Stimulated activated CD8-positive, alpha-beta memory T cell treated with anti-CD3 and anti-CD28 coated beads, Interleukin-15, amount 100 ng/mL, for 1 hour (primary cell): Measurements from ENCODE around the gene PRPF6.
A peak's percentile ranks its signal among the peaks of the same experiment; 100 is the strongest.

ENCODE experiments used
- DNase-seq: peaks from one replicate; pipeline ENCODE4 v3.0.0-alpha.2; 2020; ENCODE audit warnings: low read depth

Gene PRPF6

DNA sequence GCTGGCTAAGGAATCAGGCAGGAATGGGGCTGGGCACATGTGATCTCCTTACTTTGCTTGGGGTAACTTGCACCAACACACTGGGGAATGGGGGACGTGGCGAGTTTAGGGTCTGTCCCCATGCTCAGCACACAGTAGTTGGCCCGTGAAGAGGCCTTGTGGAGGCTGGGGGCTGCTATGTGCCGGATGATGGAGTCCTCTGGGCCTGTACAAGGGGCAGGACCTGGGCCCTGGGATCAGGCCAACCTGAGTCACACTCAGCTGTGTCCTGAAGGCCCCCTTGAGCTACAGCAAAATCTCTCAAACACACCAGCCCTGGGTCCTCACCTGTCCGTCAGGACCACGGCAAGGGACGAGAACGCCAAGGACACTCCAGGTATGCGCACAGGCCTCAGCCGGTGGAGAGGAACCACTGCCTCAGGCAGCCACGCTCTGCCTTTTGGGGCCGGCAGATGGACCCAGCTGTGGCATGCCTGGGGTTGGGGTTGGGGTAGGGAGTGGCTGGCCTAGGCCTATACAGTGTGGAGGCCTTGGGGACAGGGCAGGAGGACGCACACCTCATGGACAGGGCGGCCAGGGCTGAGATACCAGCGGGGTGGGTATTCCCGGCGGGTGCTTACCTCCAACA lies 35.8 kb upstream of the PRPF6 start:
- no peak for DNase-seq

DNA sequence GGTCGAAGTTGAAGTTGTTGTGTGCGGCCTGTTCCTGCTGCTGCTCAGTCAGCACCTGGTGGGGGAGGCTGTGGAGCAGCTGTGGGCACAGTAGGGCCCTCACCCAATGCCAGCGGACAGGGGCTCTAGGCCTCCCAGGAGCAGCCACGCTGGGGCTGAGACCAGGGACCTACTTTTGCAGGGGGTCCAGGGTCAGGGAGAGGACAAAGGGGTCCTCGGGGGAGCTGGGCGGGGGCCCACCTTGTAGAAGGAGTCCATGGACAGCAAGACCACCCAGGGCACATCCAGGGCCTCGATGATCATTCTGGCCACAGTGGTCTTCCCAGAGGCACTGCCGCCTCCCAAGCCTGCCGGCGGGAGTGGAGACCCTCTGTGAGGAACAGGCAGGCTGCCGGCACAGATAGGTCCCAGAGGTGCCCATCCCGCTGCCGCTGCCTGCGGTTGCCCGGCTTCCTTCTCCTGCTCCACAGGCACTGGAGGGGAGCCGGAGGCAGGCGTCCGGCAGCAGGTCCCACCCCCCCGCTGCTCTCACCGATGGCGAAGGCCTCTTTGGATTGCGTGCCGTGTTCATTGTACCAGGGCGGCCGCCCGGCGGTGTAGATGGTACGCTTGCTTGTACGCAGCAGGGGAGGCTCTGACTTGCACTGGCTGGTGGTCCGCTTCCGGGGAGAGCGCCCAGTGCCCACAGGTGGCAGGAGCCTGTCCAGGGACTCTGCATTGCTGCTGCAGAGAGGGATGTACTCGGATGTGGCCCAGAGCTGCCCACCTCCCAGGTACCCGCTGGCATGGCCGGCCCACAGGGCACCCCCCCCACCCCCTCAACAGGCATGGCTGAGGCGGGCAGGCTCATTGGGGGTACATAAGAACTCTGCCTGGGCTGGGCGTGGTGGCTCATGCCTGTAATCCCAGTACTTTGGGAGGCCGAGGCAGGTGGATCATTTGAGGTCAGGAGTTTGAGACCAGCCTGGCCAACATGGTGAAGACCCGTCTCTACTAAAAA lies 34.7 kb upstream of the PRPF6 start:
- DNase-seq, result no peak

DNA sequence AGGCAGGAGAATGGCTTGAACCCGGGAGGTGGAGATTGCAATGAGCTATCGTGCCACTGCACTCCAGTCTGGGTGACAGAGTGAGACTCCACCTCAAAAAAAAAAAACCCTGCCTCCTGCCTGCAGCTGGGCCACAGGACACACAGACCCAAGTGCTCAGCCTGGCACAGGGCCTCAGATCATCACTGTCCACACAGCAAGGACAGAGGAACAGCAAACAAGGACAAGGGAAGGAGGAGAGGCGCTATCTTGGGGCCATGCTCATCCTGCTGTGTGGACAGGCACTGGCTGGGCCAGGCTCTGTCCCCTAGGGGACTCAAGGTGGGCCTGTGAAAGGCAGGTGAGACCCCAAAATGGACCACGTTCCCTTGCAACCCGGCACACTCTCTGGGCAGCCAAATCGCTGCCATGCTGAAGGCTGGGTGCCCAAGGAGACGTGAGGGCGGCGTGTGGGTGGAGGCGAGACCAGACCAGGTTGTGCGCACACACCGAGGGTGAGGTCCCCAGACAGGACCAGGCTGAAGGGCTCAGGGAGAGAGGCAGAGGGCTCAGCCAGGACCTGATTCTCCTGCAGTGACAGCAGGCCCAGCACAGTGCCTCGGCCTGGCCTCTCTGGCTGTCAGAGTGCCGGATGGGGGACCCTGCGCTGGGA lies 33.8 kb upstream of the PRPF6 start:
- DNase-seq, result no peak

DNA sequence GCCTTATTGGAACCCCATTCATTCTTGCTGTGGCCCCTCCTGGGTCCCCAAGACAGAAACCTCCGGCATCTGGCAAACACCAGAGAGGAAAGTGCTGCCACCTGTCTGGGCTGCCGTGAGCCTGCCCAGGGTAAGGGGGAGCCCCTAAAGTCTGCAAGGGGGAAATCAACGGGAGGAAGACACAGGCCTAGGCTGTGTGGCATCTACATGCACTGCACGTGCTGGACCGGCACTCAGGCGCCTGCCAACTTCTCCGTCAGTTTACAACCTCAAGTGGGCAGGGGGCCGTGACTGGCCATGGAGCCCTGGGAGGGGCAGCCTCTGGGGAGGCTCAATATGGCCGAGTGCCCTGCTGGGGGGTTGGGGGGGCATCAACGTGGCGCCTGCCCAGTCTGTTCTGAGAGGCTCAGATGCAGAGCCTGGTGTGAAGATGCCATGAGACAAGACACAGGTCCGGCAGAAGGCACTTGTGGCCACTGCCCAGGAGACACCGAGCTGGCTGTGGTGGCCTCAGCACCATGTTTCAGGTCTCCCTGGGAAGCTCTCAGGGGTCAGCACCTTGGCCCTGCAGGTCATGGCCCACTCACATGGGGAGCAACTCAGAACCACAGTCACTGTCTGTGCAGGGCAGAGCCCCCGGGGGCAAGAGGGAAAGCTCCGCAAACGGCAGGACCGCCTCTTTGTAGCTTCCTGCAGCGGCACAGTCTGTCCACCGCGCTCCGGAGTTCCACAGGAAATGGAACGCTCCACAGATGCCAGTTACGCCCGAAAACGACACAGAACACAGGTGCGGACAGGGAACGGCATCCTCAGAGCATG lies 33.1 kb upstream of the PRPF6 start:
- DNase-seq, result no peak

DNA sequence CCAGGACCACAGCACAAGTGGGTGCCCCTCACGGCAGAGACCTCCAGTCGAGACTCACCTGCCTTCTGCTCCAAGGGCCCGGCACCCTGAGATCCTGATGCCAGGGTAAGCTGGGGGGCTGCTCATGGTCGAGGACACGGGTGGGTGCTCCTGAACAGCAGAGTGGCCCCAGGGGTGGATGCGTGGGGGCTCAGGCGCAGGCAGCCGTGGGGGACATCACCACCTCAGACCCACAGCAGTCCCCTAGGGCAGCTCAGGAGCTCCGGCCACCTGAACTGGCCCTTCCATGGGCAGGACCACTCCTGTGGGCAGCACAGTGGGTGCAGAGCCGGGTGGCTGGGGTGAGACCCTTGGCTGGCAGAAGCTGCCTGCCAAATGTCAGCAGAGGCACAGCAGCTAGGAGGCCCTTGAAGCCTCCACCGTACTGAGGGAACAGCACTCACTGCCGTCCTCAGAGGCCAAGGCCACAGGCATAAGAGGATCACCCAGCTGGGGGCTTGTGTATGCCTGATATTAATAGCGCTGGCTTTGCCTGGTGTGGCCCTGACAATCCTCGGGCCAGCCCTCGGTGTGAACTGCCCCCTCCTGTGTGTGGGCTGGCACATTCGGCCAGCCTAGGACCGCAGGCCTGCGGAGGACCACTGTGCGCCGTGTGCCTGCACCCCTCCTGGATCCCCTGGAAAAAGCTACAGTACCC lies 30.1 kb upstream of the PRPF6 start:
- no peak for DNase-seq

DNA sequence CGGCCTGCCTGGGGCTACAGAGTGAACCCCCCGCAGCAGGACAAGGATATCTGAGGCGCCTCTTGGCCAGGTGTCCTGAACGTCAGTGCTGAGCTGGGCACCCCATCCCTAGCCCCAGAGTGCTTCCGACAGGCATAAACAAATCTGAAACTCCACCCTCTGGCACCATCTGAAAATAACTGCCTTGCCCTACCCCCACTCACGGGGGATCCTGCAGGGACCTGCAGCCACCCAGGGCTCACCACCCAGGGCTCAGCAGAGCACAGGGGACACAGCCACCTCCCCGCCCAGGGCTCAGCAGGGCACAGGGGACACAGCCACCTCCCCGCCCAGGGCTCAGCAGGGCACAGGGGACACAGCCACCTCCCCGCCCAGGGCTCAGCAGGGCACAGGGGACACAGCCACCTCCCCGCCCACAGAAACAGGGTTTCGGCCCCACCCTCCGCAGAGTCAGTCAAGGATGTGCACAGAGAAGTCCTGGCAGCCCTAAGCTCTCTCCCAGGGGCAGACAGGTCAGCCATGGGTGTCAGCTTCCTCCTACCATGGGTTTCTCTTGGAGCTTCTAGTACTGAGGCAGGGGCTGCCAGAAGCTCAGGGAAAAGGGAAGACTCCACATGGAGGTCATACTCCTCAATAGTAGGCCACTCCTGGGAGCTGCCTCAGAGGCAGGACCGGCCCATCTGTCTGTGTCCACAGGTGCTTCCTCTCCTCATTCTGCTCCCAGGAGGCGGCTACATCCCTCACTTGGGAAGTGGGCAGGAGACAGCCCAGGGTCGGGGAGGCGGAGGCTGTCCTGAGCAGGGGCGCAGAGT lies 29.3 kb upstream of the PRPF6 start:
- DNase-seq, result no peak

DNA sequence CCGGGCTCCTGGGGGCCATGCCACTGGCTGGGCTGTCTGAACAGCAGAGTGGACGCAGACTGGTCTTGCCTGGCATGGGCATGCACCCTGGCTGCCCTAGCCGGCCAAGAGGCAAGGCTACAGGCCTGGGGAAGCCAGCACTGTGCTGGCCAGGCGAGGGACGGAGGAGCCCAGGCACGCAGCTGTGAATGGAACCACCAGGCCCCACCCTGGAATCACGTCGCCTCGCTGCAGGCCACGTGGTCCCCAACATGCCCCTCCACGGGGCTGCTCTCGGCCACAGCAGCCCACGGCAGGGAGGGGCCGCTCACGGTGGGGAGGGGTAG lies 28.8 kb upstream of the PRPF6 start:
- no peak for DNase-seq

DNA sequence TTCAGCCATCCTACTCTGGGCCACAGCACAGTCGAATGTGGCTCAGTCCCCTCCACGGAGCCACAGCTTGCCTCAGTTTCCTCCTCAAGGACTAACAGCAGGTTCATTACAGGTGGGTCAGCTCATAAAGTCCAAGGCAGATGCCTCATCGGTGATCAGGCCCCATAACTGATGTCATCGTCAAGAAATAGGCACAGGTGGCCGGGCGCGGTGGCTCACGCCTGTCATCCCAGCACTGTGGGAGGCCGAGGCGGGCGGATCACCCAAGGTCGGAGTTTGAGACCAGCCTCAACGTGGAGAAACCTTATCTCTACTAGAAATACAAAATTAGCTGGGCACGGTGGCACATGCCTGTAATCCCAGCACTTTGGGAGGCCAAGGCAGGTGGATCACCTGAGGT lies 28.2 kb upstream of the PRPF6 start:
- DNase-seq, result no peak

DNA sequence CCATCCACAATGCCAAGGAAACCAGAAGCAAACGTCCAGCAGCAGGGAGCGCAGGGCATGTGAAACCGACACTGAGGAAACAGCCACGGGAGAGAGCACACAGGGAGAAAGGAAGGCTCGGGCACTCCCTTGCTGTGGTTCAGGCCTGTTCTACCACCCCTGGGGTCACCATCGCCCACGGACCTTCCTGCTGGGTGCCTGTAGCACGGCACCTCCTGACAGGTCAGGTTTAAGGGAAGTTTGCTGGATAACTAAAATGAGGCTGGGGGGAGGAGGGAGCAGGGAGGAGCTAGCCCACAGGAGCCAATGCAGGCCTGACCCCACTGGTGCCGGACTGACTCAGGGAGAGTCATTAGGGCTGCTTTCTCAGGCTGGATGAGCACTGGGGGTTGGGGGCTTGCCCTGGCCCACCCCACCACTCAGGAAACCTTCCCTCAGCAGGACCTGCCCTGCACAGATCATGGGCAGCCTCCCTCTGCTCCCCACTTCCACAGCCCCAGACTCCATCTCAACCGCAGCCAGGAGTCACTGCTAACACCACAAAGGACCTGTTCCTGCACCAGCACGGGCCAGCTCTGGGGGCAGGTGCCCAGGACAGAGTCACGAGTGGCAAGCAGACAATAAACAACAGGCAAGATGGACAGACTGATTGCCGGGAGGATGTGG lies 27.0 kb upstream of the PRPF6 start:
- no peak for DNase-seq

DNA sequence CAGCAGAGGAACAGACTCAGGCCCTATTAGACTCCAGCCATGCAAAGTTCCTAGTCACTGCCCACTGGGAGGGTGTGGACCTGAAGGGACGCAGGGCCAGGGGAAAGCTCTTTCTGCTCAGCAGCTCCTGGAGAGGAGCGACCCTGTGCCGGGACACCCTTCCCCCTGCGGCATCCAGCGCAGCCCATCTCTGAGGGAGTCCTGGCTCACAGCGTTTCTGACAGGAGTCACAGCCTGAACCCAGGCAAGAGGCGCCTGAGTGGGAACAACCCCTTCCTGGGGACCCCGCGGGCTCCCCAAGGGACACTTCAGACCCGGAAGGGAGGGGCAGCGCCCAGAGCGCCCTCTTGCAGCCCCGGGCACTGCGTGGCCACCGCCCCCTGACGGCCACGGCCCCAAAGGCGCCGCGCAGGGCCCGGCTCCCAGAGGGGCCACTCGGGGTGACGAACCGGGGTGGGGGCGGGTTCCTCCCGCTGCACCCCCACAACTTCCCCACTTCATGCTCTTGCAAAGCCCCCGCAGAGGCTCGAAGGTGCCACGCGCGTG lies 25.6 kb upstream of the PRPF6 start:
- DNase-seq, result no peak

DNA sequence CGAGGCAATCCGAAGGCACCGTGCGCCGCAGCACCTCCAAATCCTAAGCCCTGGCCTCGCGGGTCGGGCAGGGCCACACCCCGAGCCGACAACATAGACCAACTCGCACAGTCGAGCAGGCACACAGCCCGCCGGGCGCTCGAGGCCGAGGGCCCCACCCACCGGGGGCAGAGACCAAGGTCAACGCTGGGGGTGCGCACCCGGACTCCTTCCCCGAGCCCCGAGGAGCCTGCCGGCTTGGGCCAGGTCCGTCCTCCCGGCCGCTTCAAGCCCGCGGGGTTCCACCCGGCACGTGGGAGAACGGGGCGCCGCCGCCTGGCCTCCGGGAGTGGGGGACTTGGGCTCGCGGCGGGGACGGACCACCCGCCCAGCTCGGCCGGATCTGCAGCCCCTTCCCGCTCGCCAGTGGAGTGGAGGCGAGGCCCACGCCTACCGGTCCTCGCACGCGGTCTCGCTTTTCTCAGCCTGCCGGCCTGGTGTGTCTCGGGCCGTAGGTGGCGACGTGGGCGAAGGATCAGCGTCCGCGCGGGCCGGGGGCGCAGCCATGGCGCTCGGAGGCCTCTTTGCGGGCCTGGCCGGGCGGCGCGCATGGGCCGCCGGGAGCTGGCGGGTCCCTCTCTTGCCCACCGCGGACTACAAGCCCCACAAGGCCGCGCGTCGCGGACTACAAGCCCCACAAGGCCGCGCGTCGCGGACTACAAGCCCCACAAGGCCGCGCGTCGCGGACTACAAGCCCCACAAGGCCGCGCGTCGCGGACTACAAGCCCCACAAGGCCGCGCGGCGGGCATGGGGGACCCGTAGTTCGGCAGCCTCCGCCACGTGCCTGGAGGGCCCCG lies 24.9 kb upstream of the PRPF6 start, which contains the start of gene UCKL1:
TSS of gene UCKL1 (minus strand) at position 590 of the 837 bp plus-strand sequence. CDS start at position 546, 44 bp downstream.
- DNase-seq, result peak; percentile 70

DNA sequence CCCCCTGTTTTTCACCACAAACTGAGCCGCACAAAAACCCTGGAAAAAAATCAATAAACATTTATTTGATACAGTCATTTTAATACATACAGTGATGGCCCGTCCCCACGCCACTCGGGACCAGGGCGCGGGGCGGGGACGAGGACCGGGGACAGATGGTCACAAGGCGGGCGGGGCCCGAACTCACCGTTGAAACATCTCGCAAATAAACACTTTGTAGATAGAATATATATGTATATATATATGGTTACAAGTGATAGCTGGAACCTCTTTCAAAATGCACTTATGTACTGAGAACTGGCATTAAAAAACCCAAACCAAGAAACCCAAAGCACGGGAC lies 24.3 kb upstream of the PRPF6 start:
- DNase-seq, result no peak

DNA sequence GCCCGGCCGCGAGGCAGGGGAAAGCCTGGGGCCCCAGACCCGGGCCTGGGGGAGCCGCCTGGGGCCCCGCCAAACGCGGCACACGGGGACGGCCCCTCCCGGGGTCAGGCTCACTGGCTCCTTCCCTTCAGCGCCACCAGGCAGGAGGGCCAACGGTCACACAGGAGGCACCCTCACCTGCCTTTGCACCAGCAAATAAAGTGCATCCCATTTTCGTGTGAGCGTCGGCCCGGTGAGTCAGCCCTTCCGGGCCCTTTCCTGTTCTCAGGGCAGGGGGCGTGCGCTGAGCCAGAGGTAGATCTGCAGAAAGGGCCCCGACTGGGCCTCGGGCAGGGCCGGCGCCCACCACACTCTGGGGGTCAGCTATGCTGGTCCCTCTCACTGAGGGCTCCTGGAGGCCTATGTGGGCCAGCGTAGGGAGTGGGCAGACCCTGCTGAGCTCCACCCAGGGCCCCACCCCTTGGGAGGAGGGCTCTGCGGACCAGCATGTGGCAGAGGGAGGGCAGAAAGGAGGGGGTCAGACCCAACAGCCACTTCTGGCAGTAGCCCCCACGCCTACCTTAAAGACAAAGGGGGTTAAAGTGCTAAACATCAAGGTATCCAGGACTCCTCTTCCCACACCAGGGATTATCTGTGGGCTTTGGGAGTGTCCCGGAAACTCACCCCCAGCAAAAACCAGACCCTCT lies 23.8 kb upstream of the PRPF6 start:
- DNase-seq, result no peak

DNA sequence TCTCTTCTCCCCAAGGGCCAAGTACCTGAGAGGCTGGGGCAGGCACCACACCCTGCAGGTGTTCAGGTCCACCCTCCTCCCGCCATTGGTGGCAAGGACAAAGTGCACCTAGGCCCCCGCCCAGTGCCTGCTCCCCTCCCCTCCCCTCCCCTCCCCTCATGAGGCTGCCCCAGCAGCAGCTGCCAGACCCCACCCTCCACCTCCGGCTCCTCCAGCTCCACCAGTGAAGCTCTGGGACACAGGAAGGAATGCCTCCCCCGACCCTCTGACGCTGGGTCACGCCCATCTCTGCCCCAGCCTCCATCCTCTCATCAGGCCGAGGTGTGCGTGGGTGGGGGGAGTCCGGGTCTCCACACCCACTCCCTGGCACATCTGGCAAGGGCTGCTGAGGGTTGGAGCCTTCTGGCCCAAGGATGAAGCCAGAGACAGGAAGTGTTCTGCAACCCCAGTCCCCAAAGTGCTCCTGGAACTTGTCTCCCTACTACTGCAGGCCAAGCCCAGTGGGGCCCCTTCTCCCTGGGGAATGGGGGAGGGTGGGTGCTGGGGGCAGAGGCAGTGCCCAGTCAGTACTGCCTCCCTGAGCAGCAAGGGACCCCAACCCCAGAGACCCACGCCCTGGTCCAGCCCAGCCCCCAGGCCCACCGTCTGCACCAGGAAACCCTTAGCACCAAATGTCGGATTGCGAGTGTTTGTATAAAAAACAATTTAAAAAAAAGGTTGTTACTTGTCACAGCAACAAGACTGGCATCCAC lies 23.1 kb upstream of the PRPF6 start:
- DNase-seq, result no peak

DNA sequence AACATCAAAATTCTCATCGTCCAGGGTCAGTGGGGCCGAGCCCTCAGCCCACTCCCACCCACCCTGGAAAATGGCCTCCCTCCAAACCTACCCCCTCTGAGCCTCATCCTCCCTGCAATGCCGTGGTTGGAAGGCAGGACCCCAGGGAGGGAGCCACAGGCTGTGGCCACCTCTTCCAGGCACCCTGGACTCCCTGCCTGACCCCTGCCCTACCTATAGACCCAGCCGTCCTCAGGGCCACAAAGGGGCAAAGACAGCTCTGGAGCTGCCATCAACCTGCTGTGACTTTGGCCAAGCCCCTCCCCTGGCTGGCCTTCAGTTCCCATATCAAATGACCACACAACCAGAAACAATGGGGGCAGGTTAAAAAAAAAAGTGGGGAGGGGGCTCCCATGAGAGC lies 22.5 kb upstream of the PRPF6 start:
- no peak for DNase-seq

DNA sequence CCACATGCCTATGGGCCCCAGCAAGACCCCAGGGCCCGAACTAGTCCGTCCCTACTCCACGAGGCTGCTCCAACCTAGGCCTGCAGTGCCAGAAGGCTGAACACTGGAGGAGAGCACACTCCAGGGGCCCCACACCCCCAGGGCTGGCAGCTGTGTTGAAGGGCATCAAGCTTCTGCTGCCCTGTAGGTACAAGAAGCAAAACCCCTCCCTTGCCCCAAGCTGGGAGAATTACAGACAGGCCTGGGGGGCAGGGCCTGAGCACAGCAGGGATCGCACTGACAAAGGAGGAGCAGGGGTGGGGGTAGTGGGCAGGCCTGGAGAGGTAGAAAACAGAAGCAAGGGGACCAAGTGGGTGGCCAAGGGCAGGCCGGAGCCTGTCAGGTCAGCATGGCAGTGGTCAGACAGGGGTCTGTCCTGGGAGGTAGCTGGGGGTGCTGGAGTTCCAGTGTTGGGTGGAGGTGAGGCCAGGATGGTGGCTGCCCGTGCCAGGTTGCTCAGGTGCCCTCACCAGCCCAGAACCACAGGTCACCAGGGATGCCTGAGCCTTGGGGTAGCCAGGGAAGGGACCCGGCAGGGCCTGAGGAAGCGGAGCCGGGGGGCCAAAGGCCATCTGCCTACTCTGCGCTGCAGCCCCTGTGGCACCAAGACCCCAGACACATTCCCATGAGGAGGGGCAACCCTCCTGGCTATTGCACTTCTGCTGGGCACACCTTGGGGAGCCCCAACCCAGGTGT lies 21.8 kb upstream of the PRPF6 start:
- no peak for DNase-seq

DNA sequence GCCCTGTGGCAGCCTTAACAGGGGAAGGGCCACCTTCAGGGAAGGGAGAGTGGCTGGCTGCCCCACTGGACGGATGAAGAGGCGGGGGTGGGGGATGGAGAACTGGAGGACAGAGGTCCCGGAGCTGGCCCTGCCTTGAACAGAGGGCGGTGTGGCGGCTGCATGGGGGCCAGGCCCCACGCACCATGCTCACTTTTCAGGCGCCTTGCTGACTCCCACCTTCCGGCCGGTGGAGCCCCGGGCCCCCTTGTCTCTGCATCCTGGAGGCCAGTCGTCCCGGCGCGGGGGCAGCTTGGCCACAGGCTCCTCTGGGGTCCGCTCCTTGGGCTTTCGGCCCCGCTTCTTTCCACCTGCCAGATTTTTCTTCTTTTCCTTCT lies 21.2 kb upstream of the PRPF6 start:
- no peak for DNase-seq
